GM12872 (cell line): ENCODE results near the gene SNX32.

Source experiments
- CTCF ChIP-seq: IDR thresholded peaks from 3 replicates; pipeline ENCODE4 v1.5.1; 2011; ENCODE audit warnings: low read depth, mild to moderate bottlenecking, low read length, moderate library complexity; ENCODE audit not compliant: insufficient read depth

SNX32 gene

GRCh38 chr11:65833297-65834030 is at the start of gene SNX32:
Gene SNX32 (plus strand): TSS chr11:65833963. CDS start chr11:65834066, 103 bp downstream.
- TF ChIP-seq CTCF = no peak

GRCh38 chr11:65785319-65786007 is 48.3 kb upstream of the SNX32 start:
- no peak for TF ChIP-seq CTCF

GRCh38 chr11:65786008-65786785 is 47.6 kb upstream of the SNX32 start:
- no peak for TF ChIP-seq CTCF

- no peak for TF ChIP-seq CTCF
Measured at GRCh38 chr11:65786786-65787636, 46.8 kb upstream of the SNX32 start, which contains the start of gene OVOL1. Gene OVOL1 (plus strand): TSS chr11:65787063. CDS start chr11:65787374, 311 bp downstream.

GRCh38 chr11:65787649-65788622 is 45.8 kb upstream of the SNX32 start:
- TF ChIP-seq CTCF = no peak

- TF ChIP-seq CTCF = no peak
Measured at GRCh38 chr11:65788821-65789220, 44.9 kb upstream of the SNX32 start.
